GM12872 (cell line): ENCODE results near the gene MYBPC3.

Experiments used
- CTCF ChIP-seq: IDR thresholded peaks from 3 replicates; pipeline ENCODE4 v1.5.1; 2011; ENCODE audit warnings: low read depth, mild to moderate bottlenecking, low read length, moderate library complexity; ENCODE audit not compliant: insufficient read depth

MYBPC3 gene

GRCh38 chr11:47354913-47355282 lies 2.4 kb upstream of the MYBPC3 start:
- TF ChIP-seq CTCF = no peak

GRCh38 chr11:47353978-47354774 lies 1.7 kb upstream of the MYBPC3 start:
- TF ChIP-seq CTCF = no peak

- TF ChIP-seq CTCF = no peak
Observed at GRCh38 chr11:47351156-47352126, 1.1 kb downstream of the MYBPC3 start.

GRCh38 chr11:47350315-47350714 lies 2.2 kb downstream of the MYBPC3 start:
- no peak for TF ChIP-seq CTCF

- no peak for TF ChIP-seq CTCF
Observed at GRCh38 chr11:47349521-47350095, 2.9 kb downstream of the MYBPC3 start.

DNA sequence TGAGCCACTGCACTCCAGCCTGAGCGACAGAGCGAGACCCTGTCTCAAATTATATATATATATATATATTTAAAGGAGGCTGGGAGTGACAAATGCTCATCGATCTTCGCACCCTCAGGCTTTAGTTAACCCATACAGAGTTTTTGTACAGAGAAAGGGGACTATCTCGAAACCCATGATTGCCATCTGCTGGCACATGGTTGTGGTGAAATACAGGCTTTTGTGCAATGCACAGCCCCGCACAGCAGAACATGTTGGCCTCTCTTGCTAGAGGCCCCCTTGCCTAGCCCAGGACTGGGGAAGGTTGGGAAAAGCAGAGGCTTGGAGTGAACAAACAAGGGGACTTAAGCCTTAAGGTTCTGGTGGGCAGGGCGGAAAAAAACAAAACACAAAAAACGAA lies 3.6 kb downstream of the MYBPC3 start:
- TF ChIP-seq CTCF = peak; percentile 42; the same call in 2 of the 3 replicates

GRCh38 chr11:47348131-47348802 lies 4.2 kb downstream of the MYBPC3 start:
- TF ChIP-seq CTCF = no peak
